Choroid plexus epithelial cell (primary cell): ENCODE data around the gene CMSS1.

Source experiments
- DNase-seq: peaks from one replicate; pipeline ENCODE4 v3.0.0-alpha.2; 2010; ENCODE audit warnings: low read depth
- H3K4me3 ChIP-seq: 2 replicates; pipeline ENCODE4 v1.5.1; 2011; ENCODE audit warnings: low read depth, mild to moderate bottlenecking, control low read depth, low read length, moderate library complexity
- TF ChIP-seq, protein P1 (sequence below): conservative IDR thresholded peaks from 2 replicates; pipeline ENCODE4 v1.5.1; 2011; ENCODE audit warnings: low read depth, mild to moderate bottlenecking, control low read depth, inconsistent platforms, low read length, moderate library complexity

Gene CMSS1

GRCh38 chr3:99960941-99961340, 143.3 kb downstream of the CMSS1 start:
- no peak for DNase-seq
- TF ChIP-seq, protein P1, sequence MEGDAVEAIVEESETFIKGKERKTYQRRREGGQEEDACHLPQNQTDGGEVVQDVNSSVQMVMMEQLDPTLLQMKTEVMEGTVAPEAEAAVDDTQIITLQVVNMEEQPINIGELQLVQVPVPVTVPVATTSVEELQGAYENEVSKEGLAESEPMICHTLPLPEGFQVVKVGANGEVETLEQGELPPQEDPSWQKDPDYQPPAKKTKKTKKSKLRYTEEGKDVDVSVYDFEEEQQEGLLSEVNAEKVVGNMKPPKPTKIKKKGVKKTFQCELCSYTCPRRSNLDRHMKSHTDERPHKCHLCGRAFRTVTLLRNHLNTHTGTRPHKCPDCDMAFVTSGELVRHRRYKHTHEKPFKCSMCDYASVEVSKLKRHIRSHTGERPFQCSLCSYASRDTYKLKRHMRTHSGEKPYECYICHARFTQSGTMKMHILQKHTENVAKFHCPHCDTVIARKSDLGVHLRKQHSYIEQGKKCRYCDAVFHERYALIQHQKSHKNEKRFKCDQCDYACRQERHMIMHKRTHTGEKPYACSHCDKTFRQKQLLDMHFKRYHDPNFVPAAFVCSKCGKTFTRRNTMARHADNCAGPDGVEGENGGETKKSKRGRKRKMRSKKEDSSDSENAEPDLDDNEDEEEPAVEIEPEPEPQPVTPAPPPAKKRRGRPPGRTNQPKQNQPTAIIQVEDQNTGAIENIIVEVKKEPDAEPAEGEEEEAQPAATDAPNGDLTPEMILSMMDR: no peak
- H3K4me3 ChIP-seq: no peak overlapping the region

DNA sequence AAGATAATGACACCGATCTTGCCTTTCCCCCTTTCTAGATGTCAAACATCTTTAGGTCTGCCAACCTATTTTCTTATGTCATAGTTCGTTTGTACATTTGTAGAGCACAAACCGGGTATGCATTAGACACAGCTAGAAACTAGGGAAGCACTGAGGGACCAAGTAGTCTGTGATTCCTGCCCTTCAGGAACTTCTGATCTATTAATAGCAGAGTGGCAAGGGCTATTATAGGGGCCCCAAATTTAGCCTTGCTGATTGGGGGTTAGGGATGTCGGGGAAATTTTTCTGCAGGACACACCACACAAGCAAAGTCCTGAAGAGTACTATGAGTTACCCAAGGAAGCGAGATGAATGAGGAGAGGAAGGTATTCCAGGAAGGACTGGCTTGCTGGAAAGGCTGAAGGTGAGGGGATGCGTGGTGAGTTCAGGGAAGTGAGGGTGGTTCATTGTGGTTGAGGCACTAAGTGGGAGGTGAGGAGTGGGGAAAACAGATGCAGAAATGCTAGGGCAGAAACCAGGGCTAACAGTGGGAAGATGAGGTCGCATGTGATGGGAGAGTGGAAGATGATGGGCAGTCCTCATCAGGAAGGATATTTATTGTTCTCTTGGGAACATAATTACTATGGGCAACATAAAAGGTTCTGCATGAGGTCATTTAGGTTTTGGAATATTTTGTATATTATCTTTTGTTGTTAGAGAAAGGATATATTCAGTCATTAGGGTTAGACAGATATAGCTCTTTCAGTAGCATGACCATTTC, 144.3 kb downstream of the CMSS1 start:
- no peak for DNase-seq
- TF ChIP-seq, protein P1: no peak
- no peak overlapping the region for H3K4me3 ChIP-seq

GRCh38 chr3:99962703-99963102, 145.0 kb downstream of the CMSS1 start:
- peak; percentile 81 for DNase-seq
- H3K4me3 ChIP-seq: no peak overlapping the region
- TF ChIP-seq, protein P1: no peak

DNA sequence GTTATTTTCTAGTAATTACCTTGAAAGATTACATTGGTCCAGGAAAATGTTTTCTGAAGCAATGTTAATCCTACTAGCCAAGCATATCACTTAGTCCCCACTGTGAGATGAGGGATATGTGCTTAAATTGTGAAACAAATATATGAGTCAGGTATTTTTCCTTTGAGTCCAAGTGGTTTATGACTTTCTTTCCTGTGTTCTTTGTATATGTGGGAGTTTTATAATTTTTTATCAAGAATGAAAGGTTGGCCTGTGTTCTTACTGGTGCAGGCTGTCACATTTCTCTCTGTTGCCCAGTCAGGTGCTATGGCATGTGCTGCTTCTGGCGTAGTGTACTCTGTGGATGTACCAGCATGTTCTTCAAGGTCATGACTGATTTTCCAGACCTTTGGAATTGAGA, 147.4 kb downstream of the CMSS1 start:
- DNase-seq: peak; percentile 78
- no peak overlapping the region for H3K4me3 ChIP-seq
- TF ChIP-seq, protein P1: no peak

DNA sequence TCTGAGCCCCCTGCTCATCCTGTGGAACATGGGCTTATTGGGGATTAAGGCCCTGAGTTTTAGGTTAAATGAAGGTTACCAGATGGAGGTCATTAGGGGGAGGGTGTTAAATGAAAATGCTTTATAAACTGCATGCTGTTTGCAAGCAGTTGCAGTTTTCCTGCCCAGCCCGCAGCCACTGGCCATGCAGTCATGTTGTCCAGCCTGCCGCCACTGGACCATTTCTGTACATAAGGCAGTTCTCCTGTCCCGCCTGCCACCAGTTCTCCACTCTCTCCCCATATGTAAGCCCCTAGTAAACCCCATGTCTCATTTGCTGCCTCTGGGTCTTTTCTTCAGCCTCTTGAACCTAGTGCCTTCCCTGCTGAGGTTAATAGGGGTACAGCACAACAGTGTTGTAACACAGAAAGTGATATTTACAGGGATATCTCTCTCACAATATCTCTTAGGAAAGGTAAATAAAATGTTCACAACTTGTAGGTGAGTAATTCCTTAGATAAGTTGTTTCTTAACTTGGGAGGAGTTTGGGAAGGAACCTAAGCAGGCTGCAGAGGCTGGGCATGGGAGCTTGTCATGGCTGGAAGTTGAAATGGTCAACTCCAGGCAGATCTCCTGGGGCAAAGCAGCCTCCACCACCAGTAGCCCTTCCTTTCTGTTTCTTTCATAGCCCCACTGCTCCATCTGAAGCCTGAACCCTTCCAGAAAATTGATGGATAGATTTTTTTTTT, 148.2 kb downstream of the CMSS1 start:
- TF ChIP-seq, protein P1: no peak
- no peak overlapping the region for H3K4me3 ChIP-seq
- DNase-seq: no peak

- DNase-seq: peak; percentile 82
- H3K4me3 ChIP-seq: no peak overlapping the region
- TF ChIP-seq, protein P1: no peak
Measured at GRCh38 chr3:99966662-99967416, 149.2 kb downstream of the CMSS1 start.
